Activated naive CD8-positive, alpha-beta T cell treated with anti-CD3 and anti-CD28 coated beads for 36 hours (primary cell): ENCODE results near the gene SYNGR1. TPM values are rescaled to one million over a fixed set of nuclear protein-coding genes. Genes with fewer than 3 reads are reported as not detected.
A peak's percentile ranks its signal among the peaks of the same experiment; 100 is the strongest.
"Not testable (repeated sequence)": the region's sequence is repeated elsewhere in the genome, so short reads cannot be mapped to it uniquely, and the experiment has no call there.

Source experiments
- DNase-seq: peaks from one replicate; pipeline ENCODE4 v3.0.0; 2021
- H3K27ac Mint-ChIP-seq: one replicate; pipeline ENCODE4 v1.8.0; 2022; ENCODE audit warnings: mild to moderate bottlenecking, moderate library complexity, mixed read lengths
- H3K27me3 Mint-ChIP-seq: one replicate; pipeline ENCODE4 v1.8.0; 2022; ENCODE audit warnings: mild to moderate bottlenecking, mixed read lengths
- H3K36me3 Mint-ChIP-seq: one replicate; pipeline ENCODE4 v1.8.0; 2021; ENCODE audit warnings: mild to moderate bottlenecking, mixed read lengths
- H3K4me1 Mint-ChIP-seq: one replicate; pipeline ENCODE4 v1.8.0; 2021; ENCODE audit warnings: mixed read lengths
- H3K4me3 Mint-ChIP-seq: one replicate; pipeline ENCODE4 v1.8.0; 2022; ENCODE audit warnings: mild to moderate bottlenecking, moderate library complexity, mixed read lengths
- H3K9me3 Mint-ChIP-seq: one replicate; pipeline ENCODE4 v1.8.0; 2022; ENCODE audit warnings: mixed read lengths
- total RNA-seq, 2 experiments: library from RNA; stranded (reverse); gene quantifications; one replicate each; pipeline ENCODE4 v1.2.3, GENCODE V29; 2021

The SYNGR1 gene
- total RNA-seq, 2 experiments from 2014 or later = 7.4 to 9.3 TPM

- H3K9me3 Mint-ChIP-seq = no peaks in the 10 kb centered on the region
- DNase-seq = peak; percentile 82
- peak overlapping the region; percentile 81 for H3K4me3 Mint-ChIP-seq
- H3K27ac Mint-ChIP-seq = peak overlapping the region; percentile 79
- peaks cover 6% of the 10 kb centered on the region for H3K36me3 Mint-ChIP-seq
- H3K4me1 Mint-ChIP-seq = peaks cover 21% of the 10 kb centered on the region
- no peaks in the 10 kb centered on the region for H3K27me3 Mint-ChIP-seq
Observed at GRCh38 chr22:39388261-39389011, 38.6 kb downstream of the SYNGR1 start.

- Mint-ChIP-seq H3K27ac (no peak overlapping the region), H3K27me3 (no peaks in the 10 kb centered on the region), H3K9me3 (no peaks in the 10 kb centered on the region)
Observed at GRCh38 chr22:39389420-39389819, 39.6 kb downstream of the SYNGR1 start.

GRCh38 chr22:39392341-39392948 lies 42.7 kb downstream of the SYNGR1 start:
- no peaks in the 10 kb centered on the region for H3K36me3 Mint-ChIP-seq
- no peak overlapping the region for H3K4me3 Mint-ChIP-seq

More at GRCh38 chr22:39389420-39389819, 39.6 kb downstream of the SYNGR1 start:
- H3K36me3 Mint-ChIP-seq = peaks cover 6% of the 10 kb centered on the region
- no peak overlapping the region for H3K4me3 Mint-ChIP-seq
- DNase-seq = no peak
- H3K4me1 Mint-ChIP-seq = peaks cover 21% of the 10 kb centered on the region

DNA sequence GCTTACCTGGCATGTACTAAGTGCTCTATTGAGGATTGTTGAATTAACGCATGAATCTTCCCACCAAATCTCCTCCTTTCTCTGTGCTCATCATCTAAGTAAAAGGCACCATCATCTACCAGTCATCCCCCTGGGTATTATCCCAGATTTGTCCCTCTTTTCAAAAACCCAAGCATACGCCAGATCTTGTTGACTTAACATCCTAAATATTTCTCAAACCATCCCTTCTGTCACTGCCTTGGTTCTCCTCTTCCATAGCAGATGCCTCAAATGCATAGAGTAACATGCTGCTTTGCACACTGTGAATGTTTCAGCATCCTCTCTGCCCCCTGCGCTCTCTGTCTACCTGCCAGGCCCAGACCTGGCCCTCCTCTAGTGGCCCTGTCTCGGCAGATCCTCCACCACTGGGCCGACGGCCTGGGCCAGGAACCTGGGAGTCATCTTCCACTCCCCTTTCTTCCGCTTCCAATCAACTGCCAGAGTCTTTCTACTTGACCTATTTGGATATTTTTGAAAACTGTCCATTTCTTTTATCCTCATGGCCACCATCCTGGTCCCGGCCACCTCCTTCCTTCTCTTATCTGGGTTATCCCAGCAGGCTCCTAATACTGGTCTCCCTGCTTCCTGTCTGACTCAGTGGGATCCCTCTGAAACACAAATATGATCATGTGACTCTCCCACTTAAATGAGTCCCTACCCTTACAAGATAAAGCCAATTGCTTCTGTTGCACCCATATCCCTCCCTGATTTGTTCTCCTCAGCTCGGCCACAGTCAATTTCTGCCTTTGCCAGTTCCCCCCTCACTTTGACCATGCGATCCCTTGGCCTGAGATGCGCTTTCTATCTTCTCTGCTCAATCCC lies 46.4 kb downstream of the SYNGR1 start:
- no peak for DNase-seq
- Mint-ChIP-seq H3K9me3 (no peaks in the 10 kb centered on the region), H3K27ac (no peak overlapping the region), H3K4me3 (no peak overlapping the region), H3K4me1 (peaks cover 3% of the 10 kb centered on the region), H3K27me3 (no peaks in the 10 kb centered on the region), H3K36me3 (peaks cover 1% of the 10 kb centered on the region)

More at GRCh38 chr22:39392341-39392948, 42.7 kb downstream of the SYNGR1 start:
- Mint-ChIP-seq H3K4me1 (peaks cover 16% of the 10 kb centered on the region), H3K9me3 (no peaks in the 10 kb centered on the region), H3K27me3 (no peaks in the 10 kb centered on the region), H3K27ac (no peak overlapping the region)
- no peak for DNase-seq

- Mint-ChIP-seq H3K4me3 (no peak overlapping the region), H3K9me3 (no peaks in the 10 kb centered on the region), H3K4me1 (peaks cover 8% of the 10 kb centered on the region), H3K27ac (no peak overlapping the region), H3K36me3 (peaks cover 3% of the 10 kb centered on the region), H3K27me3 (no peaks in the 10 kb centered on the region)
- no peak for DNase-seq
Observed at GRCh38 chr22:39396797-39397195, 47.0 kb downstream of the SYNGR1 start.

DNA sequence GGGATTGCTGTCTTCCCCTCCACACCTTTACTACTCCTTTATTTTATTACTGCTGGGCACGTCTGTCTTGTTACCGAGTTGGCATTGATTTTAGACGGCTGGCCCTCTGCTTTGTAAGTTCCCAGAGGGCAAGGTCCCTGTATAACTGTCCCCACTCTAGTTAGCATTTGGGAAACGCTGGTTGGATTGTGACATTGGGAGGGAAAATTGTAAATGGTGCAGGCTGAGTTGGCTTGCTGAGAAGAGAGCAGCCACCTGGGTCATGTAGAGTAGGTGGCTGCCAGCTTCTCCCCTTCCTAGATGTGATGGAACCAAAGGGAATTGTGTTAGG lies 51.5 kb downstream of the SYNGR1 start:
- peaks cover 25% of the 10 kb centered on the region for H3K36me3 Mint-ChIP-seq

DNA sequence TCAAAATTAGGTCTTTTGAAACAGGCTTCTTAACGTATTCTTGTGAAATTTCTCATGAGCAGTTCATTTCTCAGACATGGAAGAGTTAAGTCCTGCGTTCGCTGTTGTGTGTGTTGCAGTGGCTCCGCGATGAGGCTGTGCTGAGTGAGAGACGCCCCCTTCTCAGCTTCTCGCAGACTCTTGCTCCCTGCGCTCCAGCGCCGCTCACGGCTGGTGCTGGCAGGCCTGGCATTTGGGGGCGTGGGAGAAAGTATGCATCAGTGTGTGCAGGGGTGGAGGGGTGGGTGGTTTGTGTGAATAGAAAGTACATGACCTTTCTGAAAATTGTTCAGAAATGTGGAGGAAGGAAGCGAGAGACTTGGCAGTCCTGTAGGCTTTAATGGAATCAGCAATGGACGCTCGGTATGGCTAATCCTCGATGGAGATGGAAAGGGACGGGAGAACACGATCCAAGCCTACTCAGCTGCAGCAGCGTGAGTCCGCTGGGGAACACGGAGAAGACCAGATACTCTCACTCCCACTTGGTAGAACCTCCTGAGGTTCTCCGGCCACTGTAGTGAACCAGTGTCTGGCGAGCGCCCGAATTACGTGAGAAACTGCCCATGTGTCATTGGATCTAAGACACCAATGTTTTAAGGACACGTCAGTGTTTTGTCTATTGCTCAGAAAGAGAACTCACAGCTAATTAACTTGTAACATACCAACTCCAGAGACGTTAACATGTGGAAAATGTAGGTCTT lies 55.7 kb downstream of the SYNGR1 start:
- Mint-ChIP-seq H3K27ac (peak overlapping the region; percentile 13), H3K9me3 (no peaks in the 10 kb centered on the region), H3K27me3 (no peaks in the 10 kb centered on the region), H3K4me1 (peaks cover 53% of the 10 kb centered on the region), H3K36me3 (peaks cover 24% of the 10 kb centered on the region), H3K4me3 (peak overlapping the region; percentile 19)
- peak; percentile 37 for DNase-seq

More for the DNA sequence above, 51.5 kb downstream of the SYNGR1 start:
- Mint-ChIP-seq H3K4me3 (peak overlapping the region; percentile 48), H3K9me3 (no peaks in the 10 kb centered on the region), H3K27ac (no peak overlapping the region), H3K27me3 (no peaks in the 10 kb centered on the region), H3K4me1 (peaks cover 31% of the 10 kb centered on the region)
- DNase-seq = no peak

DNA sequence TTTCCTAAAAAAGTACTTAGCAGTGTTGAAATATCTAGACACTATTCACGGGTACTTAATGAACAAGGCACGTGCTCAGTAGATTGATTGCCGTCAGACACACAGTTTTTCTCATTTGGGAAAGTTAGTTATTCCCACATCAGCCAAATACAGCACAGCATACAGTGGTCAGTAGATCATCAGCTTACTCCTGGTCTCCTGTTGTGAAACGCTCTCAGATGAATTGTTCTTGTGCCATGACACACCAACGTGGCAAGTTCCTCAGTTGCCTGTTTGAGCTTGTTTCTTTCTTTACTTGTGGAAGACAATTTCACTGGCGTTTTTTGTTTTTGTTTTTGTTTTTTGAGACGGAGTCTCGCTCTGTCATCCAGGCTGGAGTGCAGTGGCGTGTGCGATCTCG lies 58.4 kb downstream of the SYNGR1 start:
- Mint-ChIP-seq H3K27ac (no peak overlapping the region), H3K36me3 (peaks cover 23% of the 10 kb centered on the region), H3K27me3 (no peaks in the 10 kb centered on the region), H3K4me3 (no peak overlapping the region), H3K4me1 (peaks cover 56% of the 10 kb centered on the region), H3K9me3 (no peaks in the 10 kb centered on the region)
- no peak for DNase-seq

GRCh38 chr22:39408807-39409206 lies 59.0 kb downstream of the SYNGR1 start:
- H3K4me1 Mint-ChIP-seq = peaks cover 61% of the 10 kb centered on the region
- no peak overlapping the region for H3K27ac Mint-ChIP-seq

GRCh38 chr22:39409516-39410029 lies 59.8 kb downstream of the SYNGR1 start:
- no peak for DNase-seq
- Mint-ChIP-seq H3K27ac (no peak overlapping the region), H3K4me1 (peaks cover 68% of the 10 kb centered on the region), H3K27me3 (no peaks in the 10 kb centered on the region), H3K4me3 (no peak overlapping the region), H3K9me3 (no peaks in the 10 kb centered on the region), H3K36me3 (peaks cover 17% of the 10 kb centered on the region)

More at GRCh38 chr22:39408807-39409206, 59.0 kb downstream of the SYNGR1 start:
- no peak for DNase-seq
- Mint-ChIP-seq H3K36me3 (peaks cover 20% of the 10 kb centered on the region), H3K4me3 (no peak overlapping the region), H3K9me3 (no peaks in the 10 kb centered on the region), H3K27me3 (no peaks in the 10 kb centered on the region)

DNA sequence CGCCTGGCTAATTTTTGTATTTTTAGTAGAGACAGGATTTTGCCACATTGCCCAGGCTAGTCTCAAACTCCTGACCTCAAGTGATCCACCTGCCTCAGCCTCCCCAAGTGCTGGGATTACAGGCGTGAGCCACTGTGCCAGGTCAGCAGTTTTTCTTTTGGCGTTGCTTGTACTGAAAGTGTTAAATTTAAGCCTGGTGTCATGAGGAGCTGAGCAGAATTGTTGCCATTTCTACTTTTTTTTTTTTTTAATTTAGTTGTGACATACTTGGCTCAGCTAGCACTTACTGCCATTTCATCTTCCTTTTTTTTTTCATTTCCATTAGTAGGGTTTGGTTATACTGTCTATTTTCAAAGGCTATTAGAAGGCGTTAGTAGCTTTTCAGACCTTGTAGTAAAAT lies 60.5 kb downstream of the SYNGR1 start:
- H3K36me3 Mint-ChIP-seq = peaks cover 17% of the 10 kb centered on the region
- H3K4me3 Mint-ChIP-seq = no peak overlapping the region
- peaks cover 69% of the 10 kb centered on the region for H3K4me1 Mint-ChIP-seq
- DNase-seq = no peak
- no peak overlapping the region for H3K27ac Mint-ChIP-seq
- H3K27me3 Mint-ChIP-seq = no peaks in the 10 kb centered on the region
- H3K9me3 Mint-ChIP-seq = no peaks in the 10 kb centered on the region

- Mint-ChIP-seq H3K27ac (peak overlapping the region; percentile 85), H3K4me3 (peak overlapping the region; percentile 32), H3K4me1 (peaks cover 69% of the 10 kb centered on the region), H3K36me3 (peaks cover 17% of the 10 kb centered on the region)
- not testable (repeated sequence) for DNase-seq, H3K9me3 Mint-ChIP-seq, H3K27me3 Mint-ChIP-seq
Observed at GRCh38 chr22:39411828-39412365, 62.1 kb downstream of the SYNGR1 start.

GRCh38 chr22:39413204-39413603 lies 63.4 kb downstream of the SYNGR1 start:
- H3K36me3 Mint-ChIP-seq = peaks cover 17% of the 10 kb centered on the region
- DNase-seq, H3K9me3 Mint-ChIP-seq, H3K27me3 Mint-ChIP-seq, H3K4me3 Mint-ChIP-seq: not testable (repeated sequence)
- H3K27ac Mint-ChIP-seq = peak overlapping the region; percentile 34
- H3K4me1 Mint-ChIP-seq = peaks cover 61% of the 10 kb centered on the region

GRCh38 chr22:39414377-39414776 lies 64.6 kb downstream of the SYNGR1 start:
- no peaks in the 10 kb centered on the region for H3K27me3 Mint-ChIP-seq
- H3K4me3 Mint-ChIP-seq = no peak overlapping the region
- DNase-seq = no peak
- H3K9me3 Mint-ChIP-seq = no peaks in the 10 kb centered on the region
- peak overlapping the region; percentile 34 for H3K27ac Mint-ChIP-seq
- H3K4me1 Mint-ChIP-seq = peaks cover 53% of the 10 kb centered on the region
- peaks cover 22% of the 10 kb centered on the region for H3K36me3 Mint-ChIP-seq
